Measurements from ENCODE around the gene UBXN1.
A peak's percentile ranks its signal among the peaks of the same experiment; 100 is the strongest.

The UBXN1 gene

DNA sequence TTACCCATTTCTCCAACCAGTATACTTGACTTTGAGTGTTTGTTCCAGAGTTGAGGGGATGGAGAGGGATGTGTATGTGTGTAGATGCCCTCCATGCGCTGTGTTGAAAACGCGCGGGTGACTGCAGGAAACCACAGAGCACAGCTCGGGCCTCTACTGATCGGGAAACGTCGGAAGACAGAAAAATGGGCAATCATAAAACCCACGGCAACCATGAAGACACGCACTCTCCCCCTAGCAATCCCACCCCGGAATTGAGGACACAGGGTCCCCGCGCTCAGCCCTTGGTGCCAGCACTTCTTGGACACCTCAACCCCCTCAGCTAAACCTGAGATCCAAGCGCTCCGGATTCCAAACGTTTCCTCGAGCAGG is 7.7 kb downstream of the UBXN1 start:
- no peak for DNase-seq (ENCODE audit: low spot score)
- H3K27ac ChIP-seq = peak overlapping the region; percentile 94
- TF ChIP-seq, protein P1, sequence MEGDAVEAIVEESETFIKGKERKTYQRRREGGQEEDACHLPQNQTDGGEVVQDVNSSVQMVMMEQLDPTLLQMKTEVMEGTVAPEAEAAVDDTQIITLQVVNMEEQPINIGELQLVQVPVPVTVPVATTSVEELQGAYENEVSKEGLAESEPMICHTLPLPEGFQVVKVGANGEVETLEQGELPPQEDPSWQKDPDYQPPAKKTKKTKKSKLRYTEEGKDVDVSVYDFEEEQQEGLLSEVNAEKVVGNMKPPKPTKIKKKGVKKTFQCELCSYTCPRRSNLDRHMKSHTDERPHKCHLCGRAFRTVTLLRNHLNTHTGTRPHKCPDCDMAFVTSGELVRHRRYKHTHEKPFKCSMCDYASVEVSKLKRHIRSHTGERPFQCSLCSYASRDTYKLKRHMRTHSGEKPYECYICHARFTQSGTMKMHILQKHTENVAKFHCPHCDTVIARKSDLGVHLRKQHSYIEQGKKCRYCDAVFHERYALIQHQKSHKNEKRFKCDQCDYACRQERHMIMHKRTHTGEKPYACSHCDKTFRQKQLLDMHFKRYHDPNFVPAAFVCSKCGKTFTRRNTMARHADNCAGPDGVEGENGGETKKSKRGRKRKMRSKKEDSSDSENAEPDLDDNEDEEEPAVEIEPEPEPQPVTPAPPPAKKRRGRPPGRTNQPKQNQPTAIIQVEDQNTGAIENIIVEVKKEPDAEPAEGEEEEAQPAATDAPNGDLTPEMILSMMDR (conservative IDR thresholded peaks at IDR 0.05; ENCODE audit: low read depth) = no peak
- POLR2A ChIA-PET (ENCODE audit: low non-redundant PET) = interaction anchor here (0.9 to 1.5 kb wide), 2 partner anchors 49 to 97 kb away, joined by 4 to 7 read pairs; partner anchors contain the start of genes B3GAT3 and EEF1G
- CTCF ChIA-PET = interaction anchor here (0.6 kb wide), 1 partner anchor 529 kb away, joined by 4 read pairs; no protein-coding TSS in a partner anchor

DNA sequence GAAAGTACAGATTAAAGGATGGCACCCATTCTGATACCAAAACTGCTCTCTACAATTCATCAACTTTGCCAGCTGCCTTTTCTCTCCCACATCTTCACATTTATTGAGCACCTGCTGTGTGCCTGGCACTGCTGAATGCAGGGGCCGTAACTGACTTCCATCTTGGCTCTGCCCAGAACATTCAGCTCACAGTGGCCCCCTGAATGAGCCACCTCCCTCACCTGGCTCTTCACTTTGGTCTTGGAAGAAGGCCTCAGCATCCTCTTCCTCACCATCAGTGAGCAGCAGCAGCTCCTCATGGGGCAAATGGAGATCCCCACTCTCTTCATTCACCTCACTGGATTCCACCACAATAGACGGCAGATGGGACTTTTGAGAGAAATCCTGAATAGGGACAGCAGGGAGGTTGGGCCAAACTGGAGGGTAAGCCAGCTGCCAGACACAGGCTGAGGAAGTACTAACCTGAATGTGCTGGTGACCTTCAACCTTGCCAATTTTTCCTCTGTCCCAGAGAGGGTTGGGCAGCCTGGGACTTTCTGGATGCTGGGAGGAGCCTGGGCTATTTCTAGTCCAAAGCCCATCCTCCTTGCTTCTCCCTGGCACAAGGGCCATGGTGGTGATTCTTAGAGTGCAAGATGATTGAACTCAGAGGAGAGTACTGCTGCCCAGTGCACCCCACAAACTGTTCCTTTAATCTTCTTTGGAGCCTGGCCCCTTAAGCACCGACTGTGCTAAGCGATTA is 9.3 kb downstream of the UBXN1 start:
- TF ChIP-seq, protein P1 (conservative IDR thresholded peaks at IDR 0.05; ENCODE audit: low read depth) = no peak
- DNase-seq (ENCODE audit: low spot score) = no peak
- ChIA-PET CTCF (interaction anchor here (0.6 kb wide), 2 partner anchors 24 to 75 kb away, joined by 4 to 6 read pairs; no protein-coding TSS in a partner anchor), POLR2A (ENCODE audit: low non-redundant PET) (interaction anchor here (0.7 to 0.8 kb wide), 2 partner anchors 15 to 96 kb away, joined by 3 to 4 read pairs; partner anchors contain the start of gene EEF1G)
- peak overlapping the region; percentile 94 for H3K27ac ChIP-seq

DNA sequence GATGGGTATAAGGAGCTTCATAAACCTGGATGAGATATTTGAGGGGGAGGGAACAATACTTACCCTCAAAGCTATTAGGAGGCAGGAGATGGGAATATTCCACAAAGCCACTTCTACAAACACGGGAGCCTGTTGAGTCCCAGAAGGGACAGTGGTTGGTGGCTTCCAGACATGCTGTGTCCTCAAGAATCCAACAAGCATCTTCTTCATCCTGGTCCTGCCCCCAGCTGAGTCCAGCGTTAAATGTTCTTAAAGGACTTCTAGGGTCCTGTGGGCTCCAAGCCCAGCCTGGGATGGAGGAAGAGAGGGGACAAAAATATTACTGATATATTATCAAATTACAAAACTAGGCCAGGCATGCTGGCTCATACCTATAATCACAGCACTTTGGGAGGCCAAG is 11.4 kb downstream of the UBXN1 start:
- peak overlapping the region; percentile 94 for H3K27ac ChIP-seq
- DNase-seq (ENCODE audit: low spot score) = no peak
- ChIA-PET POLR2A (ENCODE audit: low non-redundant PET) (no interaction called here), CTCF (interaction anchor here (0.6 to 0.7 kb wide), 2 partner anchors 54 to 243 kb away, joined by 3 to 4 read pairs; no protein-coding TSS in a partner anchor)
- TF ChIP-seq, protein P1 (conservative IDR thresholded peaks at IDR 0.05; ENCODE audit: low read depth) = no peak

DNA sequence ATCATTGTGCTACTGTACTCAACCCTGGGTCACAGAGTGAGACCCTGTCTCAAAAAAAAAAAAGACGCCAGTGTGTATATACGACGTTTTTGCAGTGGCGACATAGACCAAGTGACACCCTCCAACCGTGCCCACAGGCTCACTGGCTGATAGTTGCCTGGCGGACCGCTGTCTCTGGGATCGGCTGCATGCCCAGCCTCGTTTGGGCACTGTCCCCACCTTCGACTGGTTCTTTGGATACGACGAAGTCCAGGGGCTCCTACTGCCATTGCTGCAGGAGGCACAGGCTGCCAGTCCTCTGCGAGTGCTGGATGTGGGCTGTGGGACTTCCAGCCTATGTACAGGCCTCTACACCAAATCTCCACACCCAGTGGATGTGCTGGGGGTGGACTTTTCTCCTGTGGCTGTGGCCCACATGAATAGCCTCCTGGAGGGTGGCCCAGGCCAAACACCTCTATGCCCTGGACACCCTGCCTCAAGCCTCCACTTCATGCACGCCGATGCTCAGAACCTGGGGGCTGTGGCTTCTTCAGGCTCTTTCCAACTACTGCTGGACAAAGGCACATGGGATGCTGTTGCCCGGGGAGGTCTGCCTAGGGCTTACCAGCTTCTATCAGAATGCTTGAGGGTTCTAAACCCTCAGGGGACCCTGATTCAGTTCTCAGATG is 12.5 kb downstream of the UBXN1 start:
- DNase-seq (ENCODE audit: low spot score) = no peak
- POLR2A ChIA-PET (ENCODE audit: low non-redundant PET) = interaction anchor here (2.1 kb wide), 1 partner anchor 75 kb away, joined by 16 read pairs; the partner anchor contains the start of gene TUT1
- peak overlapping the region; percentile 90 for H3K27ac ChIP-seq
- CTCF ChIA-PET = interaction anchor here (0.7 kb wide), 2 partner anchors 42 to 242 kb away, joined by 3 to 4 read pairs; no protein-coding TSS in a partner anchor
- TF ChIP-seq, protein P1 (conservative IDR thresholded peaks at IDR 0.05; ENCODE audit: low read depth) = no peak

DNA sequence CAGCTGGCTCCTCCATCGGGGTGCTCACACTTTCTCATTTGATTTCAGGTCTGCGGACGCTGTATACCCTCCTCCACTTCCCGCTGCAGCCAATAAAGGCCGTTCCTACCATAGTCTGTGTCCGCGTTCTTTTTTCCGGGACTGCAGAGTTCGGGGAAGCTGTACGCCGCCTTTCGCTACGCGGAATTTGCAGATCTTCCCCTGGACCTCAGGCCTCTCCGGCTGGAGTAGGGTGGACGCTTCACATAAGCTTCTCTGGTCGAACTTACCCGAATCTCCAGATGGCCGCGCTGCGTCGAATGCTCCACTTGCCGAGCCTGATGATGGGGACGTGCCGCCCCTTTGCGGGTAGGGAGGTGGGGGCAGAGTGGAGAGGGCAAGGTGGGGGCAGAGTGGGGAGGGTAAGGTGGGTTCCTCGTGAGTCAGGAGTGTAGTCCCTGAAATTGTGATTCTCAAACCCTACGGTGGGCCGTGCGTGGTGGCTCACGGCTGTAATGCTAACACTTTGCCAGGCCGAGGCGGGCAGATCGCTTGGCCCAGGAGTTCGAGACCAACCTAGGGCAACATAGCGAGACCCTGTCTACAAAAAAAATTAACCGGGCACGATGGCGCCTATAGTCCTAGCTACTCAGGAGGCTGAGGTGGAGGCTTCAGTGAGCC is 13.1 kb downstream of the UBXN1 start:
- peak overlapping the region; percentile 90 for H3K27ac ChIP-seq
- POLR2A ChIA-PET (ENCODE audit: low non-redundant PET) = interaction anchor here (0.8 to 2.1 kb wide), 10 partner anchors 9 to 88 kb away, joined by 3 to 16 read pairs (median 8); partner anchors contain the start of genes B3GAT3, HNRNPUL2, INTS5 and MTA2
- peak; percentile 46 for DNase-seq (ENCODE audit: low spot score)
- TF ChIP-seq, protein P1 (conservative IDR thresholded peaks at IDR 0.05; ENCODE audit: low read depth) = no peak
- CTCF ChIA-PET = interaction anchor here (0.9 kb wide), 1 partner anchor 73 kb away, joined by 4 read pairs; no protein-coding TSS in a partner anchor

All from RWPE1 (cell line).